CD4-positive, alpha-beta T cell treated with Interleukin-12 subunit alpha and Interleukin-12 subunit beta, for 1 hour (primary cell): ENCODE results near the gene ATP6V0A1.

ENCODE experiments used
- DNase-seq: peaks from one replicate; pipeline ENCODE4 v3.0.0-alpha.2; 2020

ATP6V0A1 gene

DNA sequence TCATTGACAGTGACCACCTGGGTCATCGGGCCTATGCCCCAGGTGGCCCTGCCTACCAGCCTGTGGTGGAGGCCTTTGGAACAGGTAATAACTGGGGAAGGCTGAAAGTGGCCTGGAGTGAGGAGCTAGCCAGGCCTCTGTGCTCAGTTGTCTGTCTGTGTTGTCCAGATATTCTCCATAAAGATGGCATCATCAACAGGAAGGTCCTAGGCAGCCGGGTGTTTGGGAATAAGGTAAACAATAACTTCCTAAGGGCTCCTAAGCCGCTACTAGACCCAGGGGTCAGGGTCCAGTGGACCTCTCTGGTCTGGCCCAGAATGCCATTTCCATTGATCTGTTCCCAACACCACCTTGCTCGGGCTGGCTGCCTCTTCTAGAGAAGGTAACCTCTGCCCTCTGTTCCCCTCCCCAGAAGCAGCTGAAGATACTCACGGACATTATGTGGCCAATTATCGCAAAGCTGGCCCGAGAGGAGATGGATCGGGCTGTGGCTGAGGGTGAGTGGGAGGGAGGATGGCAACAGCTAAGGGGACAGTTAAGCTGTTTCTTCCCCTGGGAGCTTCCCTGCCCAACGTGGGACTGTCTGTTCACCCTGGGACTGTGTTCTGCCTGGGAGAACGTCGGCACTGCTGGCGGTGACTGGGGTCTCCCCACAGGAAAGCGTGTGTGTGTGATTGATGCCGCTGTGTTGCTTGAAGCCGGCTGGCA is 106.3 kb downstream of the ATP6V0A1 start:
- DNase-seq = no peak

DNA sequence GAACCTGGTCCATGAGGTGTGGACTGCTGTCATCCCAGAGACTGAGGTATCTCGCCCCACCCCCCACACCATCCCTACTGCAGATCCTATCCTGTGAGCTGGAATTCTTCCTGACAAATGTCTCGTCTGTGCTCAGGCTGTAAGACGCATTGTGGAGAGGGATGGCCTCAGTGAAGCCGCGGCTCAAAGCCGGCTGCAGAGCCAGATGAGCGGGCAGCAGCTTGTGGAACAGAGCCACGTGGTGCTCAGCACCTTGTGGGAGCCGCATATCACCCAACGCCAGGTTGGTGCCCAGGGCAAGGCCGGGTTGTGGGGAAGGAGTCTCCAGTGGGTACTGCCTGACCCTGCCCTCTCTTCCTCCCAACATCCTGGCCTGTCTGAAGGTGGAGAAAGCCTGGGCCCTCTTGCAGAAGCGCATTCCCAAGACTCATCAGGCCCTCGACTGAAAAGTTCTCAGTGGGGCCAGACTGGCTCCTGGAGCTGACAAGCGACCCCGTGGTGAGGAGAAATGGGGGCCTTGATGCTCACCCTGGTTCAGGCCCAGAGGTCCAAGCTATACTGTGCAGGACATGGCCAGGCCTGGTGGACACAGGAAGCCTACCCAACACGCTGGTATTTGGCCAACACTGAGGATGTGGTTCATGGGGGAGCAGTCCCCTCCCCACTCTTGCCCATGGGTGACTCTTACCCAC is 107.0 kb downstream of the ATP6V0A1 start:
- DNase-seq = no peak

DNA sequence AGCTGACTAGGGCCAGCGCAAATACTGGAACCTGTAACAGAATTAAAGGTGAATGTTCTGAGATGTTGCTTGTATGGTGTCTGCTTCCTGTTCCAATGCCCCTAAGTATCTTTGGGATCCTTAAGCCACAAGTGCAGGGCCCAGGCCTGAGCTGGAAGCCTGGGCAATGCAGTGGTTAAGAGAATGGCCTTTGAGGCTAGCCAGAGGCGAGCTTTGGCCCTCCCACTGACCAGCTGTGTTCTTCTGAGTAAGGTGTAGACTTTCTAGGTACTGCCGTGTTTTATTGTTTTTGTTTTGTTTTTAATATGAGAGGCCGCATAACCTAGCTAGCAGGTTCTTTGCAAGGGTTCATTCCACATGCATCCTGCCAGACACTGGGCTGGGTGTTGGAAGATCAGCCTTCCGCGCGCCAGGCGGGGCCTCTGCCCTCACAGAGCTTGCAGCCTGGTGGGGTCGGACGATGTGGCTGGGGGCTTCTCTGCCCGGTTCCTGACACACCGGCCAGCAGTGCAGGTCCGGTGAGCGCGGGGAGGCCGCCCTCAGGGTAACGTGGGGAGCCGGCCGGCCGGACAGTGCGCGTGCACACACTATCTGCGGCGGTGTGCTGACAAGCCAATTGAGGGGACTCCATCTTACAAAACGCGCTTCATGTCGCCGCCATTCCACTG is 107.7 kb downstream of the ATP6V0A1 start:
- DNase-seq = no peak

DNA sequence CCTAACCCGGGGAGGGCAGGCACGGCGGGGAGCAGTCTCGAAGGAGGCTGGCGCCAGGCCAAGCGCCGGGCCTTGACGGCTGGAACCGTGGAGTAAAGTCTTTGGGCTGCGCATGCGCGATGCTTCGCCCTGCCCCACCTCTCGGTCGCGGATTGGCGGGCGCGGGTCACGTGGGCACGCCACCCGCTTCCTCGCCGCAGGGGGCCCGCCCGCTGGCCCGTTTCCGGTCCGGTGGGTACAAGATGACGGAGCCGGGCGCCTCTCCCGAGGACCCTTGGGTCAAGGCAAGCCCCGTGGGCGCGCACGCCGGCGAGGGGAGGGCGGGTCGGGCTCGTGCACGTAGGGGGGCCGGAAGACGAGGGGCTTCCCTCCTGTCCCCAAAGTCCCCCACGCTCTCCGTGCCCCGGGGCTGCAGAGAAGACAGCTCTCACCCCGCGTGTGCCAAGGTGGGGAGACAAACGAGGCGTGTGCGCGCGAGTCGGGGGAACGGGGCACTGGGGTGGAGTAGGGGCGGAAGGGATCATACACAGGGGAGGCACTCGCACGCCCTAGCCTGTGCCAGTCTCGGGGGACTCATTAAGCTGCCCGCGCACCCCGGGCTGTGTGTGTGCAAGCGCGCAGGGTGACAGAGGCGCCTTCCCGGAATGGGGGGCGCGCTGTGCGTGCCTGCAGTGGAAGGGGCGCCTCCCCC is 108.3 kb downstream of the ATP6V0A1 start, which contains the start of gene MLX:
Gene MLX (plus strand): TSS at position 218 of the 691 bp plus-strand sequence. CDS start 25 bp downstream, at position 243.
- peak; percentile 93 for DNase-seq

DNA sequence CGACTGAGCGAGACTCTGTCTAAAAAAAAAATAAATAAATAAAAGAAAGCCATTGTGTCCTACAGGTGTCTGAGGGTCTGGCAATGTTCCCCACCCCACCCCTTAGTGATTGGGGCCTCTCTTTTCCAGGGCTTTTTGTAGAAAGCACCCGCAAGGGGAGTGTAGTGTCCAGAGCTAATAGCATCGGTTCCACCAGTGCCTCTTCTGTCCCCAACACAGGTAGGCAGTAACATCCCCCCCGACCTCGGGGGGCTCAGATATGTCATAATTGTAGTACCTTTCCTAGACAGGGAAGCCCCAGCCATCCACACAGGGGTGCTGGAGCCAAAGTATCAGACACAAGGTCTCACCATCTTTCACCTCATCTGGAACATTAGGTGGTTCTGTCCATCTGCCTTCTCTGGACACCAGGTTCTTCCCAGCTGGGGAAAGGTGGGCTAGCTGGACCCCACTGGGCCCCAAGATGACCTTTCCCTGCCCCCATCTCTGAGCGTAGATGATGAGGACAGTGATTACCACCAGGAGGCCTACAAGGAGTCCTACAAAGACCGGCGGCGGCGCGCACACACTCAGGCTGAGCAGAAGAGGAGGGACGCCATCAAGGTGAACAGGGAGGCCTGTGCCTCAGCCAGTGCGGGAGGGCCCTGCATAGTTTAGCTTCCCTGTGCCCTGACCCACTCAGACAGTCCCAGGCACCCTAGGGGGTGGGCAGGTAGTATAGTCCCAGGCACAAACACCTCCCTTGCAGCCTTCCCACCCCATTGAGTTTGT is 109.8 kb downstream of the ATP6V0A1 start:
- DNase-seq = no peak

DNA sequence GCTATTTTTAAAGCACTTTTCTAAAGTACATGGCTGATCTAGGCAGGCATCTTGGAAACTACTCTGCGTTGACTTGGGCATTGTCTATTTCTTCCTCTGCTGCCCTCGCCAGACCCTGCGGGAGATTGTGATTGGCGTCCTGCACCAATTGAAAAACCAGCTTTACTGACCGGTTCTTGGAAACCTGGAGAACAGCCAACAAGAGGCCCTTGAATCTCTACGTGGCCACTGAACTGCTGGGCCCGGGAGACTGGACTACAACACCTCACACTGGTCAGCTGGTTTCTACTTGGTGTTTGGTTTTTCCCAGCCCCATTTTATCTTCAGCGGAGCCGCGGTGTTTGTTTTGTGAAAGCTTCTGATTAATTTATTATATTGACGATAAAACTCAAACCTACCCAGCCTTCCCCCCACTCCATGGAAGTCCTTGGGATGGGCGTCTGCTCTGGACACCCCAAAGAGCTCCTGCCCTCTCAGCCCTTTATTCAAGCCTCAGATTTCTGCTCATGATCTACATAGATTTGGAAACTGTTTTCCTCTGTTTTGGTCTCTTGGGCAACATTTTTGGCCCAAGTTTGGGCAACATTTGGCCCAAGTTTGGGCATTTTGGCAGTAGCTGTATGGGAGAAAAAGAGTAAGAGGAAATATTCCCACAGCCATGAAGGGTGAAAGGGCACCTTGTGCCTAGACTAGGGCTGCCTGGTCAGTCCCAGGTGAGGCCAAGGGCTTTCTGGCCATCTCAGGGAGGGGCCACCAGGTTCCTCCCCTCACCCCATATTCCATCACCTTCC is 113.0 kb downstream of the ATP6V0A1 start:
- no peak for DNase-seq
